HG03520 (cell line): ENCODE measurements around the gene BRAT1.

Source experiments
- ATAC-seq: cut with Tn5 transposase; IDR thresholded peaks from one replicate; pipeline ENCODE4 v1.9.1; 2021; ENCODE audit warnings: mild to moderate bottlenecking, moderate library complexity; ENCODE audit not compliant: unreplicated experiment

The BRAT1 gene

GRCh38 chr7:2525658-2526630 is 29.4 kb downstream of the BRAT1 start:
- ATAC-seq: no peak

GRCh38 chr7:2524808-2525657 is 30.3 kb downstream of the BRAT1 start:
- no peak for ATAC-seq

DNA sequence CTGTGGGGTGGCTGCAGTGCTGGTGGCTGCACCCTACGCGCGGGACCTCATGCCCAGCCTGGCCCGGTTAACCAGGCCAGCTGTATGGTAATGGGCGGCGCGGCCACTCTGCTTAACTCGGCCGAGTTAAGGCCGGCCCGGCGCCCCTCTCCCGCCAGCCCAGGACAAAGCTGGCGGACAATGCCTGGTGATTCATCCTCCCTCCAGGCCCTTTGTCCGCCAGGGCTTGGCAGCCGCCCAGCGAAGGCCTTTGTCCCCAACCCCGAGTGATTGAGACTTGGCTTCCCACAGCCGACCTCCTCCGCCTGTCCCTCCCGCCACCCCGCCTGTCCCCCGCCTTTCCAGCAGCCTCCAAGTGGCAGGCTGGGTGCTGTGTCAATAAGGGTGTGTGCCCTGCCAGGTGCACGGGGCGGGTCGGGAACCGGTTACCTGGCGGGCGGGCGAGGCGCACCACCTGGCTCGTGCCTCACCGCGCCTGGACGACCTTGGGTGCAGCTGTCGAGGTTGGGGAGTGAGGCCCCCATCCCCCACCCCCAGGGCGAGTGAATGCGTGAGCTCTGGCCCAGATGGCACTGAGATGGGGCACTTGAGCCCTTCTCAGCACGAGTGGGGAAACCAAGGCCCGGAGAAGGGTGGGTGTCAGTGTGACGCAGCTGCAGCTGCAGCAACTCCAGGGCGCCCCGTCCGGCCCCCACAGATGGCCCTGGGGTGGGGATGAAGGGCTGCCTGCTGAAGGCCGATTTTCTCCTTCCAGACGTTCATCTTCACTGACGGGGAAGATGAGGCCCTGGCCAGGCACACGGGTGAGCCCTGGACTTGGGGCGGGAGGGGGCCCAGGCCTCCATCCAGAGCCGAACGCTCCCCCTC is 31.1 kb downstream of the BRAT1 start:
- ATAC-seq: no peak

DNA sequence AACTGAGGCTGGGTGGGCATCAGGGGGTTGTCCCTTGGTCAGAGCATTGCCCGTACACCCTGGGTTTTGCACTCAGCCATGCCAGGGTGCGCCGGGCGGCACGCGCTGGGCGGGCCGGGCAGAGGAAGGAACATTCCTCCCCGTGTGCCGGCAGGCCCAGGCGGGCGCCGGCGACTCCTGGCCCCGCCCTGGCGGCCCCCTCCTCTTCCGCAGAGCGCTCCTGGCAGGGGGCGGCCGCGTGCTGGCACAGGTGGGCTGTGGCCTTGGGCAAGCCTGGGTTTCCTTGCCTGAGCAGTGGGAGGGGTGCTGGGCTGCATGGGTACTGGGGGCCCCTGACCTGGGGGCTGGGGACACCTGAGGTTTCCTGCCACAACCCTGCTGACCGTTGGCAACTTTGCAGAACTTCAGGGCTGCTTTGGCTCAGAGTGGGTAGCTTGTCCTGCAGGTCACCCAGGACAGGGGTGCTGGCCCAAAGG is 31.8 kb downstream of the BRAT1 start:
- no peak for ATAC-seq

DNA sequence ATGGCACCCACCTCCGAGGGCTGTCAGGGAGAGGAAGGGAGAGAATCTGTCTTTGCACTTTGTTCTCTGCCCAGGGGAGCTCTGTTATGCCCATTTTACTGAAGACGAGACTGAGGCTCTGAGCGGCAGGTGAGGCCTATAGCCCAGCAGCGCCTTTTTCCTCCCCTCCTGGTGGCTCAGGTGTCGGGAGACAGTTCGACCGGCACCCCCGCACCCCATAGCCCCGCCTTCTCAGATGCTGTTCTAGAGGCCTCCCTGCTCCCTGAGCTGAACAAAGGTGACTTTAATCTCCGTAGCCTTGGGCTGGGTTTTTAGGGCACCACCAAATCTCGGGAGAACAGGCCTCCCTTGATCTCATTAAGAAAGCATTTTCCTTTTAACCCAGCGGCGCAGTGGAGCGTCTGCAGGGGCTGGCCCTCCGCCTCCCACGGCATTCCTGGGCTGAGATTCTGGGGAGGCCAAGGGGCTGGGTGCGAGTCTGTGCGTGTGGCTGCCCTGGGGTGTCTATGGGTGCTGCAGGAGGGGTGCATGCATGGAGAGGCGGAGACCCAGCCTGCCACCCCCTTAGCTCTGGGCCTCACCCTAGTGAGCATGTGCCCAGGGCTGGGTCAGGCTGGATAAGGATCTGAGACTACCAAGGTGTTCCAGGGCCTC is 32.4 kb downstream of the BRAT1 start:
- no peak for ATAC-seq

DNA sequence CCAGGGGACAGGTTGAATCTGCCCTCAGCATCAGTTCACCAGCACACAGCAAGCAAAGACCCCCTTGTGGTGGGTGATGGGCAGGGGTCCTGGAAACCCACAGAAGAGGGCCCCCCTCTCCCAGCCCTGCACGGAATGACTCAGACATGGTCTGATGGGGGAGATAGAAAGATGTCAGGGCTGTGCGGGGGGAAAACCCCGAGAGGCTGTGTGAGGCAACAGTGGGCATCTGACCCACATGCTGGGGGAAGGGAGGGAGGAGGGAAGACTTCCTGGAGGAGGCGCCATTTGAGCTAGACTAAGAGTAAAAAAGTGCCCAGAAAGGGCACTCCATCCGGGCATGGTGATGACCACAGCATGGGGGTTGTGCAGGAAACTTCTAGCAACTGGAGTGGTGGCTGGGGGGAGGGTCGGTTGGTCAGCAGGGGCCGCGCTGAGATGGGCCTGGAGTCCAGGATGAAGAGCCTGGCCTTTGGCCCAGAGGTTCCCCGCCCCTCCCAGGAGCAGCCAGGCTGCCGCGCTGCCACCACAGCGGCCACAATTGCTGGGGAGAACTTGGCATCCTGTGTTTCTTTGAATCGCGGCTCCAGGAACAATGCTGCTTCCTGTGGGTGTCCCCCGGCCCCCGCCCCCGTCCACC is 33.3 kb downstream of the BRAT1 start:
- ATAC-seq: no peak

- ATAC-seq: no peak
These were observed 34.0 kb downstream of the BRAT1 start for GRCh38 chr7:2521341-2521745.

DNA sequence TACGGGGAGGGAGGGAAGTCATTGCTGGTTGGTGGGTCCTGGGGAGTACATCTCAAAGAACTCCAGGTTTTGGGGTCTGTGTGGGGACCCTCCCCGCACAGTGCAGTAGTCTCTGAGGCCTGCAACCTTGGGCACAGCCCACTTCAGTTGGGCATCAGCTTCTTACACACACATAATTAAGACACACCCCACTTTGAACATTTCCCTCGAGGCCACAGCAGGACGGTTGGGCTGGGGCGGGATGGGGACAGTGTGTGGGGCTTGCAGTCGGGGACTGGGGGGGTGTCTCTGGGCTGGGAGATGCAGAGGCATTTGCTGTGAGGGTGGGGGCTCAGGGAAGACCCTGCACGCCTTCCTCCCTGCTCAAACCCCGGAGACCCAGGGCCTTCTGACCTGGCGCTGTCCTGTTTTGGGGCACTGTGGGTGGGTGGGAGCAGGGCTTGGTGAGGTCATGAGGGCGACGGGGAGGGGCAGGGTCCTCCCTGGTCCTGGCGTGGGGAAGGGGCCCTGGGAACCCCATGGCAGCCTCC is 34.5 kb downstream of the BRAT1 start:
- ATAC-seq: no peak

GRCh38 chr7:2520131-2520760 is 35.1 kb downstream of the BRAT1 start:
- ATAC-seq: no peak

- ATAC-seq: peak; percentile 77
These were observed 36.0 kb downstream of the BRAT1 start, which contains the start of gene LFNG for GRCh38 chr7:2519119-2519930. TSS of gene LFNG (plus strand) at chr7:2519774. CDS start at chr7:2519862, 88 bp downstream.

- no peak for ATAC-seq
These were observed 36.6 kb downstream of the BRAT1 start for GRCh38 chr7:2518737-2519118.

- ATAC-seq: no peak
These were observed 37.4 kb downstream of the BRAT1 start for GRCh38 chr7:2517678-2518507.

- no peak for ATAC-seq
These were observed 38.3 kb downstream of the BRAT1 start for GRCh38 chr7:2517026-2517425.

- ATAC-seq: no peak
These were observed 39.1 kb downstream of the BRAT1 start for GRCh38 chr7:2516194-2516555.

DNA sequence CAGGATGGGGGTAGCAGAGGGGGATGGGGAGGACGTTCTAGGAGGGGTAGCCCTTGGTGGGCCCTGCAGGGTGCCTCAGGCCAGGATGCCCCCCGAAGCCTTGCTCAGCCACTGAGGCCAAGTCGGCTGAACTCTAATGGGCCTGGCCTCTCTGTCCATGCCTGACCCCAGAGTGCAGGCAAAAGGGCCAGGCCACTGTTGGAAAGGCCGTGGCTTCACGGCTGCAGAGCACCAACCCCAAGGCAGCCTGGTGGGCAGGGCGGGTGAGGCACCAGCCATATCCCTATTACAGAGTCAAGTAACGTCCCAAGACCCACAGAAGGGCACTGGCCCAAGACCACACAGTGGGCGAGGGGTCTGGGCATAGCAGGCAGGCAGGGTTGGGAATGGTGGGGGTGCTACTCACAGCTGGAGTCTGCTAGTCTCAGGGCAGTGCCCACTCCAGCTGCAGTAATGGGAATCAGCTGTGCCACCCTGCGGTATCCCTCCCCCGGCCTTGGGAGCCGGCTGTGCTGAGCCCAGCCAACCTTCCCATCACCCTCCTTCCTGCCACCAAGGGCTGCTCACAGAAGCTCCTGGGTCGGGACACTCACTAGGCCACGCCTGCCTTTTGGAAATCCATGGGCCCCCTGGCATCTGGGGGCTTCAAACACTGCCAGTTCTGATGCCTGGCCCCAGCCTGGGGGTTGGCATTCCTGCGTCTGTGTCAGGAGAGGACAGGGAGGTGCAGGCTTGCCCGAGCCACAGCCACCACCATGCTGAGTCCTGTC is 39.7 kb downstream of the BRAT1 start:
- no peak for ATAC-seq
